HuH-7 (cell line): ENCODE results near the gene TSSK1B.
A peak's percentile ranks its signal among the peaks of the same experiment; 100 is the strongest.
"Not testable (repeated sequence)": the region's sequence is repeated elsewhere in the genome, so short reads cannot be mapped to it uniquely, and the experiment has no call there.

Experiments
- DNase-seq: peaks from one replicate; pipeline ENCODE4 v3.0.0; 2011; ENCODE audit warnings: low spot score

The TSSK1B gene

GRCh38 chr5:113434889-113435288 lies at the start of gene TSSK1B:
TSS of gene TSSK1B (minus strand) at chr5:113434989. CDS start at chr5:113434839, 150 bp downstream.
- DNase-seq: no peak

GRCh38 chr5:113480243-113480642 lies 45.5 kb upstream of the TSSK1B start:
- no peak for DNase-seq

- no peak for DNase-seq
These were observed 43.9 kb upstream of the TSSK1B start for GRCh38 chr5:113478691-113479090.

GRCh38 chr5:113474100-113474728 lies 39.4 kb upstream of the TSSK1B start:
- no peak for DNase-seq

- DNase-seq: no peak
These were observed 28.2 kb upstream of the TSSK1B start for GRCh38 chr5:113463032-113463431.

GRCh38 chr5:113457106-113457505 lies 22.3 kb upstream of the TSSK1B start:
- not testable (repeated sequence) for DNase-seq

- DNase-seq: no peak
These were observed 18.2 kb upstream of the TSSK1B start for GRCh38 chr5:113452941-113453340.

GRCh38 chr5:113451797-113452196 lies 17.0 kb upstream of the TSSK1B start:
- no peak for DNase-seq

GRCh38 chr5:113450929-113451328 lies 16.1 kb upstream of the TSSK1B start:
- DNase-seq: no peak

GRCh38 chr5:113450462-113450861 lies 15.7 kb upstream of the TSSK1B start:
- no peak for DNase-seq

GRCh38 chr5:113448252-113448651 lies 13.5 kb upstream of the TSSK1B start:
- no peak for DNase-seq

GRCh38 chr5:113447498-113448050 lies 12.8 kb upstream of the TSSK1B start:
- DNase-seq: peak; percentile 42

GRCh38 chr5:113446358-113446927 lies 11.7 kb upstream of the TSSK1B start:
- no peak for DNase-seq

- no peak for DNase-seq
These were observed 2.3 kb upstream of the TSSK1B start for GRCh38 chr5:113437111-113437510.

GRCh38 chr5:113435575-113435974 lies 786 bp upstream of the TSSK1B start:
- no peak for DNase-seq

- no peak for DNase-seq
These were observed 752 bp downstream of the TSSK1B start for GRCh38 chr5:113433862-113434612.

- DNase-seq: no peak
These were observed 1.7 kb downstream of the TSSK1B start for GRCh38 chr5:113433071-113433470.

- DNase-seq: no peak
These were observed 6.8 kb downstream of the TSSK1B start for GRCh38 chr5:113427871-113428574.

- DNase-seq: no peak
These were observed 8.9 kb downstream of the TSSK1B start for GRCh38 chr5:113425909-113426308.

GRCh38 chr5:113421693-113422092 lies 13.1 kb downstream of the TSSK1B start:
- no peak for DNase-seq

GRCh38 chr5:113405530-113405929 lies 29.3 kb downstream of the TSSK1B start:
- no peak for DNase-seq

- no peak for DNase-seq
These were observed 30.5 kb downstream of the TSSK1B start for GRCh38 chr5:113404269-113404668.
